H1 (cell line): ENCODE results near the gene MAGI2. TPM values are rescaled to one million over a fixed set of nuclear protein-coding genes. Genes with fewer than 3 reads are reported as not detected.

Source experiments
- POU5F1 ChIP-seq: IDR thresholded peaks from 2 replicates; pipeline ENCODE4 v1.6.1; 2011; ENCODE audit warnings: low read depth, mild to moderate bottlenecking, low read length, moderate library complexity
- TEAD4 ChIP-seq: IDR thresholded peaks from 2 replicates; pipeline ENCODE4 v1.6.1; 2012; ENCODE audit warnings: low read depth, low read length, inconsistent platforms, mixed read lengths
- polyA plus RNA-seq, 7 experiments: library from polyadenylated mRNA; depleted of rRNA in 3 of 7; stranded (reverse) in 5 of 7; unstranded in 2 of 7; fragments of >200 nt in 5 of 7; fragments of 200-250 nt in 2 of 7; gene quantifications; 1 replicate in 5 of 7; 2 replicates in 1 of 7; 4 replicates in 1 of 7; pipeline versions ENCODE4 v1.2.1 to v1.2.3, GENCODE V29; 2011 to 2013; ENCODE audit warnings: missing spikeins in 2 of 7, mixed read lengths in 2 of 7
- total RNA-seq: library from RNA; stranded (reverse); fragmentation: NEBNext Ultra II Directional; extraction: Animal tissue kit (Norgen Biotek cat#: 25700); gene quantifications from 2 replicates; pipeline ENCODE4 v1.2.1, GENCODE V29; 2021

MAGI2 gene
- total and polyA plus RNA-seq, 2 of the 8 experiments (the other 6 are each of a cell fraction or from before 2014, with no cell fraction given) = 6.0 to 27.3 TPM

- TF ChIP-seq POU5F1 (no peak), TEAD4 (no peak)
These were observed 1331.6 kb downstream of the MAGI2 start (continued) for GRCh38 chr7:78121888-78122287.
